Astrocyte (in vitro differentiated cells and primary cell): ENCODE measurements around the gene MOB3B. TPM values are rescaled to one million over a fixed set of nuclear protein-coding genes. Genes with fewer than 3 reads are reported as not detected.

Source experiments
- DNase-seq: peaks from one replicate; pipeline ENCODE4 v3.0.0-alpha.2; 2010; ENCODE audit warnings: low read depth
- FAIRE-seq: peaks from 2 replicates; lab custom pipeline; 2011; peaks lifted over from hg19 to GRCh38; lab: Jason Lieb, UNC
- H2AFZ ChIP-seq: 2 replicates; pipeline ENCODE4 v1.6.0; 2012; ENCODE audit warnings: low read depth, low read length, inconsistent platforms
- H3K27ac ChIP-seq: 2 replicates; pipeline ENCODE4 v1.5.1; 2011; ENCODE audit warnings: low read depth, low read length, inconsistent platforms
- H3K27me3 ChIP-seq: 2 replicates; pipeline ENCODE4 v1.6.0; 2011; ENCODE audit warnings: low read length, inconsistent platforms; ENCODE audit not compliant: insufficient read depth
- H3K36me3 ChIP-seq: 2 replicates; pipeline ENCODE4 v1.5.1; 2011; ENCODE audit warnings: low read length, inconsistent platforms; ENCODE audit not compliant: insufficient read depth
- H3K4me1 ChIP-seq: 2 replicates; pipeline ENCODE4 v1.5.1; 2011; ENCODE audit warnings: low read length, inconsistent platforms; ENCODE audit not compliant: insufficient read depth
- H3K4me2 ChIP-seq: 2 replicates; pipeline ENCODE4 v1.6.0; 2012; ENCODE audit warnings: low read length, inconsistent platforms
- H3K4me3 ChIP-seq: 2 replicates; pipeline ENCODE4 v1.5.1; 2011; ENCODE audit warnings: low read depth, mild to moderate bottlenecking, low read length, inconsistent platforms; ENCODE audit not compliant: insufficient read depth
- H3K79me2 ChIP-seq: 2 replicates; pipeline ENCODE4 v1.6.0; 2012; ENCODE audit warnings: mild to moderate bottlenecking, low read length, inconsistent platforms; ENCODE audit not compliant: insufficient read depth
- H3K9ac ChIP-seq: 2 replicates; pipeline ENCODE4 v1.6.0; 2012; ENCODE audit warnings: mild to moderate bottlenecking, low read length, inconsistent platforms
- H3K9me3 ChIP-seq: 2 replicates; pipeline ENCODE4 v1.5.1; 2012; ENCODE audit warnings: low read depth, mild to moderate bottlenecking, low read length, inconsistent platforms; ENCODE audit not compliant: insufficient read depth
- H4K20me1 ChIP-seq: 2 replicates; pipeline ENCODE4 v1.6.0; 2012; ENCODE audit warnings: low read length, inconsistent platforms; ENCODE audit not compliant: insufficient read depth
- H3K27ac Mint-ChIP-seq: one replicate; pipeline ENCODE4 v1.8.0; 2021; ENCODE audit warnings: mild to moderate bottlenecking, mixed read lengths; ENCODE audit not compliant: unreplicated experiment
- H3K27me3 Mint-ChIP-seq: one replicate; pipeline ENCODE4 v1.8.0; 2021; ENCODE audit warnings: low read depth, mixed read lengths; ENCODE audit not compliant: unreplicated experiment
- H3K36me3 Mint-ChIP-seq: one replicate; pipeline ENCODE4 v1.8.0; 2021; ENCODE audit warnings: low read depth, mixed read lengths; ENCODE audit not compliant: unreplicated experiment
- H3K4me1 Mint-ChIP-seq: one replicate; pipeline ENCODE4 v1.8.0; 2021; ENCODE audit warnings: low read depth, mixed read lengths; ENCODE audit not compliant: unreplicated experiment
- H3K4me3 Mint-ChIP-seq: one replicate; pipeline ENCODE4 v1.8.0; 2021; ENCODE audit warnings: mild to moderate bottlenecking, moderate library complexity, mixed read lengths; ENCODE audit not compliant: unreplicated experiment
- H3K9me3 Mint-ChIP-seq: one replicate; pipeline ENCODE4 v1.8.0; 2021; ENCODE audit warnings: mild to moderate bottlenecking, mixed read lengths; ENCODE audit not compliant: unreplicated experiment
- CTCF ChIP-seq: IDR thresholded peaks from 2 replicates; pipeline ENCODE4 v1.5.1; 2011; ENCODE audit warnings: low read depth, mild to moderate bottlenecking, inconsistent platforms, low read length, moderate library complexity; ENCODE audit not compliant: insufficient read depth
- EZH2 ChIP-seq: IDR thresholded peaks from 2 replicates; pipeline ENCODE4 v1.6.1; 2012; ENCODE audit warnings: mild to moderate bottlenecking, low read length, inconsistent platforms; ENCODE audit not compliant: insufficient read depth
- total RNA-seq: library from RNA; stranded (reverse); gene quantifications from 2 replicates; pipeline ENCODE4 v1.2.1, GENCODE V29; 2021

Gene MOB3B
- total RNA-seq, 1 donor from 2014 or later: 3.9 TPM

GRCh38 chr9:27297050-27297449 lies 232.6 kb downstream of the MOB3B start, which contains the start of gene EQTN:
EQTN (minus strand) TSS chr9:27297150; CDS start chr9:27297055, 95 bp downstream.
- FAIRE-seq: no peak
- no peaks in the 10 kb centered on the region for H3K79me2 ChIP-seq

GRCh38 chr9:27293996-27294395 lies 235.6 kb downstream of the MOB3B start:
- DNase-seq: no peak
- peaks cover 3% of the 10 kb centered on the region for H3K27me3 ChIP-seq
- Mint-ChIP-seq H3K27me3 (no peaks in the 10 kb centered on the region), H3K36me3 (no peaks in the 10 kb centered on the region), H3K4me3 (no peak overlapping the region), H3K9me3 (no peaks in the 10 kb centered on the region), H3K4me1 (no peaks in the 10 kb centered on the region), H3K27ac (no peak overlapping the region)
- no peak for TF ChIP-seq CTCF
- no peak for TF ChIP-seq EZH2
- no peak overlapping the region for H3K9ac ChIP-seq
- H3K79me2 ChIP-seq: no peaks in the 10 kb centered on the region
- no peak overlapping the region for H3K4me2 ChIP-seq
- no peak overlapping the region for H3K27ac ChIP-seq
- H2AFZ ChIP-seq: no peak overlapping the region
- no peak for FAIRE-seq
- no peaks in the 10 kb centered on the region for H3K36me3 ChIP-seq
- H3K9me3 ChIP-seq: no peaks in the 10 kb centered on the region
- H3K4me1 ChIP-seq: no peaks in the 10 kb centered on the region
- H3K4me3 ChIP-seq: no peak overlapping the region
- no peaks in the 10 kb centered on the region for H4K20me1 ChIP-seq

More at GRCh38 chr9:27297050-27297449, 232.6 kb downstream of the MOB3B start, which contains the start of gene EQTN:
- Histone ChIP-seq H3K9me3 (no peaks in the 10 kb centered on the region), H3K4me2 (no peak within 1 kb of the TSS), H3K27me3 (peaks cover 3% of the 10 kb centered on the region), H2AFZ (no peak within 1 kb of the TSS), H3K4me3 (no peak within 1 kb of the TSS), H3K4me1 (no peaks in the 10 kb centered on the region), H4K20me1 (no peaks in the 10 kb centered on the region), H3K27ac (no peak within 1 kb of the TSS), H3K9ac (no peak within 1 kb of the TSS), H3K36me3 (no peaks in the 10 kb centered on the region)
- Mint-ChIP-seq H3K27ac (no peak within 1 kb of the TSS), H3K27me3 (no peaks in the 10 kb centered on the region), H3K4me3 (no peak within 1 kb of the TSS), H3K36me3 (no peaks in the 10 kb centered on the region), H3K4me1 (no peaks in the 10 kb centered on the region), H3K9me3 (no peaks in the 10 kb centered on the region)
- no peak for DNase-seq
- TF ChIP-seq CTCF (no peak), EZH2 (no peak)

GRCh38 chr9:27292659-27293405 lies 236.8 kb downstream of the MOB3B start:
- no peak overlapping the region for H2AFZ ChIP-seq
- H3K9me3 ChIP-seq: no peaks in the 10 kb centered on the region
- Mint-ChIP-seq H3K4me1 (no peaks in the 10 kb centered on the region), H3K27ac (no peak overlapping the region), H3K9me3 (no peaks in the 10 kb centered on the region), H3K27me3 (no peaks in the 10 kb centered on the region), H3K4me3 (no peak overlapping the region), H3K36me3 (no peaks in the 10 kb centered on the region)
- no peak overlapping the region for H3K4me2 ChIP-seq
- no peak for DNase-seq
- FAIRE-seq: no peak
- peaks cover 3% of the 10 kb centered on the region for H3K27me3 ChIP-seq
- TF ChIP-seq EZH2: no peak
- no peak for TF ChIP-seq CTCF
- H3K9ac ChIP-seq: no peak overlapping the region
- no peaks in the 10 kb centered on the region for H4K20me1 ChIP-seq
- H3K36me3 ChIP-seq: no peaks in the 10 kb centered on the region
- no peaks in the 10 kb centered on the region for H3K79me2 ChIP-seq
- H3K4me3 ChIP-seq: no peak overlapping the region
- no peaks in the 10 kb centered on the region for H3K4me1 ChIP-seq
- no peak overlapping the region for H3K27ac ChIP-seq
